B cell (primary cell): Measurements from ENCODE around the gene EIF5A. TPM values are rescaled to one million over a fixed set of nuclear protein-coding genes. Genes with fewer than 3 reads are reported as not detected.

Experiments used
- ATAC-seq: fragments of 200-7000 bp; cut with Tn5 transposase; one replicate; pipeline ENCODE4 v1.10.0; 2021; ENCODE audit warnings: low read depth, mild to moderate bottlenecking, moderate number of reproducible peaks, moderate library complexity
- CTCF ChIA-PET: fragments of 350-600 bp; sonication (Branson Sonifier 250); formaldehyde crosslinking; loops from one replicate; lab custom pipeline; 2021; ENCODE audit warnings: antibody characterized with exemption, inconsistent platforms; lab: Charles Lee
- POLR2A ChIA-PET: fragments of 350-600 bp; sonication (Branson Sonifier 250); formaldehyde crosslinking; loops from one replicate; lab custom pipeline; 2021; ENCODE audit warnings: antibody characterized with exemption; lab: Charles Lee
- DNase-seq: peaks from one replicate; pipeline ENCODE4 v3.0.0; 2013
- H2AFZ ChIP-seq: 2 replicates; pipeline ENCODE4 v1.6.1; 2012; ENCODE audit warnings: mild to moderate bottlenecking, low read depth, low read length; ENCODE audit not compliant: insufficient read depth, poor library complexity, severe bottlenecking
- H3K27ac ChIP-seq, 2 donors: 1 replicate in 1 of 2; 2 replicates in 1 of 2; pipeline ENCODE4 v1.5.1; 2012 to 2013; ENCODE audit warnings: low read length in 2 of 2, mild to moderate bottlenecking in 2 of 2, moderate library complexity in 1 of 2
- H3K27me3 ChIP-seq, 4 experiments: fragments of 200-600 bp in 1 of 4; sonication (generic) in 1 of 4; replicated peaks in 1 of 4; 1 replicate in 2 of 4; 2 replicates in 2 of 4; pipeline versions ENCODE4 v1.6.1 to v1.7.0; 2013 to 2016; ENCODE audit warnings: low read length in 3 of 4, mild to moderate bottlenecking in 2 of 4, mixed read lengths in 1 of 4, moderate library complexity in 1 of 4; ENCODE audit not compliant: insufficient read depth in 4 of 4, control insufficient read depth in 3 of 4; ENCODE audit errors: control extremely low read depth in 1 of 4
- H3K36me3 ChIP-seq, 2 experiments: replicated peaks in 1 of 2; 1 replicate in 1 of 2; 2 replicates in 1 of 2; pipeline versions ENCODE4 v1.6.1 to v1.7.1; 2013; ENCODE audit warnings: low read length in 1 of 2; ENCODE audit not compliant: insufficient read depth in 2 of 2, control insufficient read depth in 1 of 2; ENCODE audit errors: control extremely low read depth in 1 of 2, extremely low read depth in 1 of 2
- H3K4me1 ChIP-seq, 2 donors: fragments of 200-600 bp in 1 of 2; sonication (generic) in 1 of 2; 1 replicate in 1 of 2; 2 replicates in 1 of 2; pipeline versions ENCODE4 v1.5.1 to v1.6.1; 2013 to 2017; ENCODE audit warnings: low read length in 2 of 2; ENCODE audit not compliant: control insufficient read depth in 2 of 2, insufficient read depth in 2 of 2
- H3K4me2 ChIP-seq: replicated peaks from 2 replicates; pipeline ENCODE3; 2012; ENCODE audit warnings: mild to moderate bottlenecking, low read depth, low read length; ENCODE audit not compliant: poor library complexity, severe bottlenecking
- H3K4me3 ChIP-seq, 5 experiments: fragments of 200-600 bp in 1 of 5; sonication (generic) in 1 of 5; 1 replicate in 3 of 5; 2 replicates in 2 of 5; pipeline versions ENCODE4 v1.5.1 to v1.7.0; 2011 to 2016; ENCODE audit warnings: low read length in 4 of 5, mild to moderate bottlenecking in 4 of 5, low read depth in 2 of 5, control low read depth in 1 of 5, moderate library complexity in 1 of 5; ENCODE audit not compliant: insufficient read depth in 1 of 5; ENCODE audit errors: control extremely low read depth in 1 of 5, extremely low read depth in 1 of 5
- H3K79me2 ChIP-seq: fragments of 200-600 bp; sonication (generic); one replicate; pipeline ENCODE4 v1.6.0; 2016; ENCODE audit warnings: low read length; ENCODE audit not compliant: control insufficient read depth, insufficient read depth
- H3K9ac ChIP-seq: fragments of 200-600 bp; sonication (generic); 2 replicates; pipeline ENCODE4 v1.6.1; 2017; ENCODE audit warnings: mild to moderate bottlenecking, low read length, moderate library complexity
- H3K9me3 ChIP-seq, 3 donors: one replicate each; pipeline versions ENCODE4 v1.6.1 to v1.7.1; 2013; ENCODE audit warnings: low read length in 2 of 3; ENCODE audit not compliant: control insufficient read depth in 2 of 3, insufficient read depth in 1 of 3; ENCODE audit errors: control extremely low read depth in 1 of 3
- H4K20me1 ChIP-seq: 2 replicates; pipeline ENCODE4 v1.6.0; 2012; ENCODE audit warnings: mild to moderate bottlenecking, low read length; ENCODE audit not compliant: insufficient read depth, control insufficient read depth, poor library complexity, severe bottlenecking
- H3K27ac Mint-ChIP-seq: one replicate; pipeline ENCODE4 v1.8.0; 2021; ENCODE audit warnings: mixed read lengths
- H3K27me3 Mint-ChIP-seq: one replicate; pipeline ENCODE4 v1.8.0; 2021; ENCODE audit warnings: mixed read lengths
- H3K4me1 Mint-ChIP-seq: one replicate; pipeline ENCODE4 v1.8.0; 2021; ENCODE audit warnings: mixed read lengths
- H3K4me3 Mint-ChIP-seq: one replicate; pipeline ENCODE4 v1.8.0; 2021; ENCODE audit warnings: mixed read lengths
- H3K9me3 Mint-ChIP-seq: one replicate; pipeline ENCODE4 v1.8.0; 2022; ENCODE audit warnings: mixed read lengths; ENCODE audit not compliant: insufficient read depth
- EZH2 ChIP-seq: IDR thresholded peaks from 2 replicates; pipeline ENCODE4 v1.6.1; 2012; ENCODE audit warnings: borderline replicate concordance, low read depth, mild to moderate bottlenecking, moderate library complexity, low read length; ENCODE audit not compliant: insufficient read depth, poor library complexity, severe bottlenecking
- WGBS: methylation state at CpG from one replicate; pipeline ENCODE4 v1.1.5; 2013; ENCODE audit warnings: missing lambda C conversion rate; ENCODE audit not compliant: insufficient coverage; 5-methylcytosine and 5-hydroxymethylcytosine counted together
- intact Hi-C: fragments of 100-400 bp; cut with micrococcal nuclease; formaldehyde crosslinking; loops from one replicate; pipeline ENCODE4 v1.10.0; 2022
- polyA plus RNA-seq: library from polyadenylated mRNA; depleted of rRNA; stranded (reverse); fragments of >200 nt; gene quantifications from 2 replicates; pipeline ENCODE4 v1.2.3, GENCODE V29; 2012
- total RNA-seq, 2 donors: library from RNA; stranded (reverse); fragments of 120-200 nt in 1 of 2; gene quantifications; 1 replicate in 1 of 2; 2 replicates in 1 of 2; pipeline versions ENCODE4 v1.2.3 to v1.2.4, GENCODE V29; 2013 to 2022
- TF ChIP-seq, protein P1 (sequence below): fragments of 200-600 bp; IDR thresholded peaks from one replicate; pipeline ENCODE4 v1.8.0; 2022; ENCODE audit warnings: antibody characterized with exemption, mild to moderate bottlenecking

EIF5A gene
- total and polyA plus RNA-seq, 2 donors (not counting 1 experiment from before 2014, with no cell fraction given) = 233 to 576 TPM

DNA sequence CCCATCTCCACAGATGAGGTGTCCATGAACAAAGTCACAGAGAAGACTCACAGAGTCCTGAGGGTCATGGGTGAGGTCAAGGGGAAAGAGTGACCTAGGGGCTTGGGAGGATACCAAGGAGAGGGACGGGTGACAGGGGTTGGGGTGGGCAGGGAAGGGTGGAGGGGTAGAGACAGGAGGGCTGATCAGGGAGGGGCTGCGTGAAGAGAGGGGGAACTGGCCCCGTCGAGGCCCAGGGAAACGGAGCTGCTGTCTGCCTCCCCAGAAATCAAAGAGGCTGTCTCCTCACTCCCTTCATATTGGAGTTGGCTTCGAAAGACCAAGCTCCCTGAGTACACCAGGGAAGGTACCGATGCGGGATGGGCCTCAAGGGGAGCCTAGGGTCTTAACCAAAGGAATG, 48.1 kb downstream of the EIF5A start:
- no CpG with 5 or more reads among the region's 8 CpGs for WGBS
- Histone ChIP-seq H3K27ac (no peak overlapping the region), H4K20me1 (peaks cover 10% of the 10 kb centered on the region), H3K36me3 (peaks cover 0 to 2% of the 10 kb centered on the region in 2 experiments), H3K4me3 (no peak overlapping the region), H3K9ac (no peak overlapping the region), H2AFZ (no peak overlapping the region), H3K9me3 (no peaks in the 10 kb centered on the region), H3K4me1 (peaks cover 14 to 37% of the 10 kb centered on the region in 2 donors), H3K4me2 (peak overlapping the region; percentile 30), H3K79me2 (peaks cover 14% of the 10 kb centered on the region), H3K27me3 (no peaks in the 10 kb centered on the region)
- ChIA-PET CTCF (interaction anchor here (0.5 to 5.9 kb wide), 34 partner anchors 10 to 332 kb away, joined by 3 to 43 read pairs (median 6); partner anchors contain the start of genes ACAP1, NEURL4, NLGN2 and PLSCR3), POLR2A (interaction anchor here (0.9 to 1.2 kb wide), 2 partner anchors 80 to 81 kb away, joined by 3 read pairs; partner anchors contain the start of gene TMEM102)
- H3K4me1 Mint-ChIP-seq = peaks cover 30% of the 10 kb centered on the region
- no peaks in the 10 kb centered on the region for H3K27me3 Mint-ChIP-seq
- no peak for TF ChIP-seq EZH2
- TF ChIP-seq, protein P1, sequence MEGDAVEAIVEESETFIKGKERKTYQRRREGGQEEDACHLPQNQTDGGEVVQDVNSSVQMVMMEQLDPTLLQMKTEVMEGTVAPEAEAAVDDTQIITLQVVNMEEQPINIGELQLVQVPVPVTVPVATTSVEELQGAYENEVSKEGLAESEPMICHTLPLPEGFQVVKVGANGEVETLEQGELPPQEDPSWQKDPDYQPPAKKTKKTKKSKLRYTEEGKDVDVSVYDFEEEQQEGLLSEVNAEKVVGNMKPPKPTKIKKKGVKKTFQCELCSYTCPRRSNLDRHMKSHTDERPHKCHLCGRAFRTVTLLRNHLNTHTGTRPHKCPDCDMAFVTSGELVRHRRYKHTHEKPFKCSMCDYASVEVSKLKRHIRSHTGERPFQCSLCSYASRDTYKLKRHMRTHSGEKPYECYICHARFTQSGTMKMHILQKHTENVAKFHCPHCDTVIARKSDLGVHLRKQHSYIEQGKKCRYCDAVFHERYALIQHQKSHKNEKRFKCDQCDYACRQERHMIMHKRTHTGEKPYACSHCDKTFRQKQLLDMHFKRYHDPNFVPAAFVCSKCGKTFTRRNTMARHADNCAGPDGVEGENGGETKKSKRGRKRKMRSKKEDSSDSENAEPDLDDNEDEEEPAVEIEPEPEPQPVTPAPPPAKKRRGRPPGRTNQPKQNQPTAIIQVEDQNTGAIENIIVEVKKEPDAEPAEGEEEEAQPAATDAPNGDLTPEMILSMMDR = no peak
- H3K27ac Mint-ChIP-seq = no peak overlapping the region
- DNase-seq (no peak), ATAC-seq (no peak)
- intact Hi-C loops = no loop called here
- no peaks in the 10 kb centered on the region for H3K9me3 Mint-ChIP-seq
- H3K4me3 Mint-ChIP-seq = no peak overlapping the region

DNA sequence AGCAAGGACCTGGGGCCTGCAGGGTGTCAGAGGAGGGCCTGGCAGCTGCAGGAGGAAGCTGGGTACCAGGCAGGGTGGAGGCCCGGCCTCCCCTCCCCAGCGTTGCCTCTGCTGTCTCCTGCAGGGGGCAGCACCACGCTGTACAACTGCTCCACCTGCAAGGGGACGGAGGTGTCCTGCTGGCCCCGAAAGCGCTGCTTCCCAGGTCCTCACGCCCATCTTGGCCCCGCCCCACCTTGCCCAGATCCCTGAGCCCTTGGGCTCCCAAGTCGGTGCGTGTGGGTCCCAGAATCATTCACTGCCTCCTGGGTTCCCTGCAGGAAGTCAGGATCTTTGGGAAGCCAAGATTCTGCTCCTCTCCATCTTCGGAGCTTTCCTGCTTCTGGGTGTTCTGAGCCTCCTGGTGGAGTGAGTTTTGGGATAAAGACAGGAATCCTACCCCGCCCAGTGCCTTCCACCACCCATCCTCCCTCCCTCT, 48.7 kb downstream of the EIF5A start:
- TF ChIP-seq, protein P1 = peak; percentile 90
- no peak for TF ChIP-seq EZH2
- Histone ChIP-seq H3K4me2 (peak overlapping the region; percentile 30), H4K20me1 (peaks cover 5% of the 10 kb centered on the region), H2AFZ (no peak overlapping the region), H3K79me2 (peaks cover 14% of the 10 kb centered on the region), H3K9ac (no peak overlapping the region), H3K36me3 (no peaks in the 10 kb centered on the region), H3K27me3 (no peaks in the 10 kb centered on the region), H3K9me3 (no peaks in the 10 kb centered on the region), H3K27ac (no peak overlapping the region), H3K4me1 (peaks cover 11 to 32% of the 10 kb centered on the region in 2 donors), H3K4me3 (no peak overlapping the region)
- ATAC-seq (peak; percentile 51), DNase-seq (peak; percentile 88)
- no peaks in the 10 kb centered on the region for H3K27me3 Mint-ChIP-seq
- peak overlapping the region; percentile 39 for H3K4me3 Mint-ChIP-seq
- ChIA-PET CTCF (interaction anchor here (0.5 to 5.9 kb wide), 37 partner anchors 11 to 332 kb away, joined by 3 to 43 read pairs (median 5); partner anchors contain the start of genes ACAP1, NEURL4, NLGN2 and PLSCR3), POLR2A (interaction anchor here (0.6 to 1.2 kb wide), 3 partner anchors 79 to 88 kb away, joined by 3 to 6 read pairs (median 3); partner anchors contain the start of gene TMEM102)
- no peaks in the 10 kb centered on the region for H3K9me3 Mint-ChIP-seq
- peaks cover 27% of the 10 kb centered on the region for H3K4me1 Mint-ChIP-seq
- intact Hi-C loops = loop anchor here (1.0 kb wide), 7 partner anchors 38 to 332 kb away; partner anchors contain the start of genes PLSCR3, POLR2A, SENP3 and TMEM102
- H3K27ac Mint-ChIP-seq = no peak overlapping the region
- 4% methylated on average over 10 of the region's 12 CpGs for WGBS
